ENCODE data around the gene TLCD3B. TPM values are rescaled to one million over a fixed set of nuclear protein-coding genes. Genes with fewer than 3 reads are reported as not detected.

TLCD3B gene
- total RNA-seq, 3 donors from 2014 or later: 0.38 to 0.46 TPM; not detected in 1

GRCh38 chr16:30004424-30004776, 26.7 kb downstream of the TLCD3B start:
- Histone ChIP-seq H3K9me3 (no peaks in the 10 kb centered on the region), H3K4me3 (no peak overlapping the region), H3K36me3 (ENCODE audit: low read depth) (no peaks in the 10 kb centered on the region), H3K4me1 (ENCODE audit: low read depth) (no peaks in the 10 kb centered on the region)
- intact Hi-C loops (cut with DNase I, micrococcal nuclease): no loop called here
- TF ChIP-seq, protein P1, sequence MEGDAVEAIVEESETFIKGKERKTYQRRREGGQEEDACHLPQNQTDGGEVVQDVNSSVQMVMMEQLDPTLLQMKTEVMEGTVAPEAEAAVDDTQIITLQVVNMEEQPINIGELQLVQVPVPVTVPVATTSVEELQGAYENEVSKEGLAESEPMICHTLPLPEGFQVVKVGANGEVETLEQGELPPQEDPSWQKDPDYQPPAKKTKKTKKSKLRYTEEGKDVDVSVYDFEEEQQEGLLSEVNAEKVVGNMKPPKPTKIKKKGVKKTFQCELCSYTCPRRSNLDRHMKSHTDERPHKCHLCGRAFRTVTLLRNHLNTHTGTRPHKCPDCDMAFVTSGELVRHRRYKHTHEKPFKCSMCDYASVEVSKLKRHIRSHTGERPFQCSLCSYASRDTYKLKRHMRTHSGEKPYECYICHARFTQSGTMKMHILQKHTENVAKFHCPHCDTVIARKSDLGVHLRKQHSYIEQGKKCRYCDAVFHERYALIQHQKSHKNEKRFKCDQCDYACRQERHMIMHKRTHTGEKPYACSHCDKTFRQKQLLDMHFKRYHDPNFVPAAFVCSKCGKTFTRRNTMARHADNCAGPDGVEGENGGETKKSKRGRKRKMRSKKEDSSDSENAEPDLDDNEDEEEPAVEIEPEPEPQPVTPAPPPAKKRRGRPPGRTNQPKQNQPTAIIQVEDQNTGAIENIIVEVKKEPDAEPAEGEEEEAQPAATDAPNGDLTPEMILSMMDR (IDR thresholded peaks at IDR 0.05): no peak
- DNase-seq (no peak), ATAC-seq (peak; percentile 21)

GRCh38 chr16:30003670-30004423, 27.2 kb downstream of the TLCD3B start:
- H3K4me3 ChIP-seq: no peak overlapping the region
- H3K36me3 ChIP-seq (ENCODE audit: low read depth): no peaks in the 10 kb centered on the region
- no peaks in the 10 kb centered on the region for H3K4me1 ChIP-seq (ENCODE audit: low read depth)
- DNase-seq (no peak), ATAC-seq (no peak)
- intact Hi-C loops (cut with DNase I, micrococcal nuclease): no loop called here
- TF ChIP-seq, protein P1 (IDR thresholded peaks at IDR 0.05): no peak
- no peaks in the 10 kb centered on the region for H3K9me3 ChIP-seq

GRCh38 chr16:30002614-30003346, 28.3 kb downstream of the TLCD3B start:
- intact Hi-C loops (cut with DNase I, micrococcal nuclease): no loop called here
- no peak for ATAC-seq
- no peak for DNase-seq
- H3K9me3 ChIP-seq: no peaks in the 10 kb centered on the region
- H3K4me1 ChIP-seq (ENCODE audit: low read depth): no peaks in the 10 kb centered on the region
- no peak overlapping the region for H3K4me3 ChIP-seq
- TF ChIP-seq, protein P1 (IDR thresholded peaks at IDR 0.05): no peak
- no peaks in the 10 kb centered on the region for H3K36me3 ChIP-seq (ENCODE audit: low read depth)

- TF ChIP-seq, protein P1 (IDR thresholded peaks at IDR 0.05): no peak
- ATAC-seq (no peak), DNase-seq (no peak)
- intact Hi-C loops (cut with DNase I, micrococcal nuclease): no loop called here
- no peak overlapping the region for H3K4me3 ChIP-seq
- H3K9me3 ChIP-seq: no peaks in the 10 kb centered on the region
- no peaks in the 10 kb centered on the region for H3K36me3 ChIP-seq (ENCODE audit: low read depth)
- H3K4me1 ChIP-seq (ENCODE audit: low read depth): peaks cover 8% of the 10 kb centered on the region
Measured at GRCh38 chr16:30000735-30001631, 30.1 kb downstream of the TLCD3B start.

DNA sequence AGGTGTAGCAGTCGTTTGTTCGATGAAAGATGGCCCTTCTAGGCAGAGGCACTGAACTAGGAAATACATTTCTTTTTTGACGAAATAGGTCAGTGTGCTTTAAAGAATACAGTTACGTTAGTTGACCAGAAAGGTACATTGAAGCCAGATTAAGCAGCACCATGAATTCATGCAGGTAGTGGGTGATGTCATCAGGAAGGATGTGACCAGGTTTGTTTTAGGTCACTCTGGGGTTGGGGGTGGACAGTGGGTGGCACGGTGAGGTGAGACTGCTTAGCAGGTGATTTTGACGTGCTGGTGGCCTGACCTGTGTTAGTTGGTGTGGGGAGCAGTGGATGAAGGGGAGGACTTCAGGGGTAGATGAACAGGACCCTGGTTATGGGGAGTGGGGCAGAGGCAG, 31.5 kb downstream of the TLCD3B start:
- H3K4me3 ChIP-seq: no peak overlapping the region
- H3K36me3 ChIP-seq (ENCODE audit: low read depth): no peaks in the 10 kb centered on the region
- ATAC-seq (no peak), DNase-seq (no peak)
- TF ChIP-seq, protein P1 (IDR thresholded peaks at IDR 0.05): no peak
- intact Hi-C loops (cut with DNase I, micrococcal nuclease): no loop called here
- H3K9me3 ChIP-seq: no peaks in the 10 kb centered on the region
- H3K4me1 ChIP-seq (ENCODE audit: low read depth): peaks cover 12% of the 10 kb centered on the region
